AG09309 (cell line): Measurements from ENCODE around the gene DYRK3.
"Not testable (repeated sequence)": the region's sequence is repeated elsewhere in the genome, so short reads cannot be mapped to it uniquely, and the experiment has no call there.

Source experiments
- DNase-seq: peaks from one replicate; pipeline ENCODE4 v3.0.0-alpha.2; 2010; ENCODE audit warnings: low read depth
- H3K4me3 ChIP-seq: 2 replicates; pipeline ENCODE4 v1.5.1; 2011; ENCODE audit warnings: mild to moderate bottlenecking, low read depth, low read length, moderate library complexity; ENCODE audit not compliant: control insufficient read depth
- TF ChIP-seq, protein P1 (sequence below): IDR thresholded peaks from 2 replicates; pipeline ENCODE4 v1.5.1; 2011; ENCODE audit warnings: mild to moderate bottlenecking, low read depth, low read length, inconsistent platforms; ENCODE audit not compliant: insufficient read depth, control insufficient read depth; ENCODE audit errors: missing control alignments

Gene DYRK3

DNA sequence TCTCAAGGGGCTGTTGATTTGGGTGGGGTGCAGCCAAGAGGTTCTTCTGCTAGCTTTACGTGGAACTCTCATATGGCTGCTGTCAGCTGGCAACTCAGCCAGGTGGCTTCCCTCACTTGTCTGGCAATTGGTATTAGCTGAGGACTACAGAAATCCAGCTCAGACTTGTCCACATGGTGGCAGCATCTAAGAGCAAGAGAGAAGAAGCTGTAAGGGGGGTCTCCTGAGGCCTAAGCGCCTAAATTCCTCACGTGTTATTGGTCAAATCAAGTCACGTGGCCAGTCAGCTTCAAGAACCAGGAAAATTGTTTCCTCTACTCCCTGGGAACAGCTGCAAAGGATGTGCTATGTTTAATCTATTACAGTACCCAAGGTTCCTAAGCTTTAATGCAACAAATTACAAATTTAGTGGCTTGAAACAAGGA is 4.2 kb upstream of the DYRK3 start:
- peak; percentile 67 for DNase-seq
- no peak overlapping the region for H3K4me3 ChIP-seq
- TF ChIP-seq, protein P1, sequence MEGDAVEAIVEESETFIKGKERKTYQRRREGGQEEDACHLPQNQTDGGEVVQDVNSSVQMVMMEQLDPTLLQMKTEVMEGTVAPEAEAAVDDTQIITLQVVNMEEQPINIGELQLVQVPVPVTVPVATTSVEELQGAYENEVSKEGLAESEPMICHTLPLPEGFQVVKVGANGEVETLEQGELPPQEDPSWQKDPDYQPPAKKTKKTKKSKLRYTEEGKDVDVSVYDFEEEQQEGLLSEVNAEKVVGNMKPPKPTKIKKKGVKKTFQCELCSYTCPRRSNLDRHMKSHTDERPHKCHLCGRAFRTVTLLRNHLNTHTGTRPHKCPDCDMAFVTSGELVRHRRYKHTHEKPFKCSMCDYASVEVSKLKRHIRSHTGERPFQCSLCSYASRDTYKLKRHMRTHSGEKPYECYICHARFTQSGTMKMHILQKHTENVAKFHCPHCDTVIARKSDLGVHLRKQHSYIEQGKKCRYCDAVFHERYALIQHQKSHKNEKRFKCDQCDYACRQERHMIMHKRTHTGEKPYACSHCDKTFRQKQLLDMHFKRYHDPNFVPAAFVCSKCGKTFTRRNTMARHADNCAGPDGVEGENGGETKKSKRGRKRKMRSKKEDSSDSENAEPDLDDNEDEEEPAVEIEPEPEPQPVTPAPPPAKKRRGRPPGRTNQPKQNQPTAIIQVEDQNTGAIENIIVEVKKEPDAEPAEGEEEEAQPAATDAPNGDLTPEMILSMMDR, result peak; percentile 52

DNA sequence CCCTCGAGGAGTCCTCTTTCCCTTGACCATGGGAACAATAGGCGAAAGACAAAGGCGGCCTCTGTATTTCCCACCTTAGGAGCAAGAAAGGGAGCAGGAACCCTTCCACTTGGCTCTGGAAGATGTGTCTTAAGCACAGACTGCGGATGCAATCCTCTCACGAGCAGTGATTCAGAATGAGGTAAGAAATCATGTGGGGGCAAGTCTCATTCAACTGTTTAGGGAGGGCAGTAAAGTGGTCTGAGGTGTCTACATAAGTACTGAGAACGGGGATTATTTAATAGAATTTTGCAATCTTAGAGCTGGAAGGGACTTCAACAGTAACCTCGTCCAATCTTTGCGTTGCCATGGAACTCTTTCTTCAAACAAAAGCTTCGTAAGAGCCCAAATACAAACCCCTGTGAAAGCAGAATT is 1.6 kb upstream of the DYRK3 start:
- TF ChIP-seq, protein P1, result no peak
- no peak overlapping the region for H3K4me3 ChIP-seq
- DNase-seq, result peak; percentile 84

DNA sequence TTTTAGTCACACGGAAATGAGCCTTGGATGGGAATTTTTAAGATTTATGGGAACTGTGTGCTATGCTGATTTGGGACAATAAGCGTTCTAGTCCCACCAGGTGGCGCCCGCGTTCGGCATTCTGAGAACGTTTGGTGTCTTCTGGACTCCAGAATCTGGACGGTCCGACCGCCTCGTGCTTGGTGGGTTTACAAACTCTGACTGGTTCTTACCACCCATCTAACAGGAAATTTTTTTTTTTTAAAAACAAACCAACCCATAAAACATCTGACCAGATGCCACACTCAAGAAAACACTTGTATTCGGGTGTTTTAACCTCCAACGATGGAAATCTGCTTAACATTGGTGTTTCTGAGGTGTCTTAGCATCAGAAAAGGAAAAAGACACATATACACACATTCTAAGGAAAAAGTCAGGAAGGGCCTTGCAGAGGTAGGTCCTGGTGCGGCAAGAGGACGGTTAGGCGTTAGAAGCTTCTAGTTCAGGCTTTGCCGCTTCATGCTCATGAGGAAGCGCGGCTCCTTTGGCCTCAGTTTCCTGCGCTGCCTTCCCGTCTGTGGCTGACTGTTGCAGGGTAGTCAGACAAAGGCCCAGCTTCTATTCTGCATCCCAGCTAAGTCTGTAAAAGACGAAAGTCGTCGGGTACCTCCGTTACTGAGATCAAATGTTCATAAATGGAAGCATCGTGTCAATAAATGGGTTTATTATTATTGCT is 814 bp upstream of the DYRK3 start:
- peak; percentile 61 for DNase-seq
- TF ChIP-seq, protein P1, result peak; percentile 82
- H3K4me3 ChIP-seq, result peak overlapping the region; percentile 65

DNA sequence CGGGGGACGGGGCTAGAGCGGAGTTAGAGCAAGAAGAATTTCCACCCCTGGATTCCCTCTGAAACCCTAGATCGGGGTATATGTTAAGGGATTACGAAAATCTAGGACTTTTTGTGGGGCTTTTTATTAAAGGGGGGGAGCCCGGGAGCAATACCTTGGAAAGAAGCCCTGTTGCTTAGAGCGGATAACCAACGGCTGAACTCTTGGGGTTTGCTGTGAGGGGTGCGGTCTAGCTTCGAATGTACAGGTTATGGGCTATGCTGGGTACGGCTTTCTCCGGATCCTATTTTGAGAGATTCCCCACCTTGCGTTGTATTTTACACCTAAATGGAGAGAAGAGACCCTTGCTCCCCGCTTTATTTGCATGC is 626 bp downstream of the DYRK3 start:
- H3K4me3 ChIP-seq, result peak overlapping the region; percentile 65
- TF ChIP-seq, protein P1, result no peak
- DNase-seq, result no peak

DNA sequence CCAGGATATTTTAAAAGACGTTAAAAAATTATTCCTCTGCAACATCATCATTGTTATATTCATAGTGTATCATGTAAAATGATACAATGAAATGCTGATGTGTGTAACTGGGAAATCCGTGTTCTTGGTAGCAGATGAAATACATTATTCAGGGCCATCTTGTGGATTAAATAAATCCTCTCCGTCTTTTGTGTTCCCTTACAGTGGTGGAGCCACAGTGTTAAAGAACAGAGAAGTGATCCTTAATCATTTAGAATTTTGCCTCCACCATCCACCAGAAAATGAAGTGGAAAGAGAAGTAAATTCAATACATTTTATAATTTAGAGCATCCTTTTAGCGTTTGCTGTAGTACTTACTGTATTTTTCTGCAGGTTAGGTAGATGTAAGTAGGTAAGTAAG is 1.3 kb downstream of the DYRK3 start:
- H3K4me3 ChIP-seq, result peak overlapping the region; percentile 65
- TF ChIP-seq, protein P1, result no peak
- no peak for DNase-seq

DNA sequence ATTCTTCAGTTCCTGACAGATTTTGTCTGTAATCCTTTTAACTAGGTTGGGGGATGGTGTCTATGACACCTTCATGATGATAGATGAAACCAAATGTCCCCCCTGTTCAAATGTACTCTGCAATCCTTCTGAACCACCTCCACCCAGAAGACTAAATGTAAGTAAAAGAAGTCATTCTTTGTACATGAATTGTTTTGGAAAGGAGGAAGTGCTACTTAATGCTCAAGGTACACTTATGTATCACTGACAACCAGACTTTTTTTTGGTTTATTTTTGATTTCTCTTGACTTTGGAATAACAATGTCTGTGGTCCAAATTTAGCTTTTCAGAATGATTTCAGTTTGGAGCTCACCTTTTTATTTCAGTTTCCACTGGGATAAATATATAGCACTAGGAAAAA is 2.3 kb downstream of the DYRK3 start:
- no peak for DNase-seq
- H3K4me3 ChIP-seq, result no peak overlapping the region
- TF ChIP-seq, protein P1, result no peak

DNA sequence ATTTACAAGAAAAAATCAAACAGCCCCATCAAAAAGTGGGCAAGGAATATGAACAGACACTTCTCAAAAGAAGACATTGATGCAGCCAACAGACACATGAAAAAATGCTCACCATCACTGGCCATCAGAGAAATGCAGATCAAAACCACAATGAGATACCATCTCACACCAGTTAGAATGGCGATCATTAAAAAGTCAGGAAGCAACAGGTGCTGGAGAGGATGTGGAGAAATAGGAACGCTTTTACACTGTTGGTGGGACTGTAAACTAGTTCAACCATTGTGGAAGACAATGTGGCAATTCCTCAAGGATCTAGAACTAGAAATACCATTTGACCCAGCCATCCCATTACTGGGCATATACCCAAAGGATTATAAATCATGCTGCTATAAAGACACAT is 6.7 kb downstream of the DYRK3 start:
- not testable (repeated sequence) for H3K4me3 ChIP-seq, DNase-seq
